ENCODE data around the gene AMOTL2. TPM values are rescaled to one million over a fixed set of nuclear protein-coding genes. Genes with fewer than 3 reads are reported as not detected.

The AMOTL2 gene
- total RNA-seq, 8 experiments from 2014 or later, result 20.7 to 57.9 (median 43.3) TPM

DNA sequence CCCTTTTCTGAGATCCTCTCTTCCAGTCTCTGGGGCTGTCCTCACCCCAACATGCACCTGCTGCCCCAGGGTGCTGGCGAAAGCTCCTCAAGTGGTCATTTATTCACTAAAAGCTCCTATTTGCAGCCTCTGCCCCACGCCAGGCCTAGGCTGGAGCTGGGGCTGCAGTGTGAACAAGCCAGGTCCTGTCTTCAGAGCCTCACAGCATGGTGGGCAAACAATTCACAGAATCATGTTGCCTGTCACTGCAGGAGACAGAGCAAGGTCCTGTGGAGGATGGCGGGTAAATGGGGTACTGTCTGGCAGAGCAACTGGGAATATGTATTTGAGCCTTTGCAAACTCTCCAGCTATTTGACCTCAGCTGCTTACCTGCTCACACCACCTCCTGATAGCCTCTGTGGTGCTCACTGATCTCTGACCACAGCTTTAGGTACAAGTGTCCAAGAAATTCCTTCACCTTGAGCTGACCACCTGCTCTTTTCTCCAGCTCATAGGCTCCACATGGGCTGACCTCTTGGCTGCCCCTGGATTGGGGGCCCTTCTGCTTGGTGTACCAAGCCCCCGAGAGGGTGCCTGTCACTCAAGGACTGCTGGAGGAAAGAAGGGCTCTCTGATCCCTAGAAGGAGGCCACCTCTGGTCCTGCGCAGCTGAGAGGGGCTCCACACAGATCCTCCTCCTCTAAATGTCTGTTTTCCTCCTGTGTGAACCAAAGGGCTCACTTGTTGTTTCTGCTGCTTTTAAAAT is 35.6 kb downstream of the AMOTL2 start:
- no peak for ATAC-seq (replicated peaks in 6 of 8)
- in situ Hi-C loops (cut with MboI; ENCODE audit: low pct_unique_long_range_greater_than_20kb in 2 of 9, low sequenced_read_pairs in 9 of 9, unreplicated experiment in 9 of 9), result no loop called here
- 40 to 100% (median 90%) methylated on average over 1 to 3 of the region's 5 CpGs; no CpG with 5 or more reads in 3 of the 10 experiments for WGBS, 10 experiments
- H3K4me1 ChIP-seq (replicated peaks in 1 of 2), result peaks cover 13% of the 10 kb centered on the region in 2 donors
- no peak overlapping the region for H3K4me3 ChIP-seq
- no peak overlapping the region for H3K27ac ChIP-seq

GRCh38 chr3:134338201-134338512 is 36.1 kb downstream of the AMOTL2 start:
- Histone ChIP-seq H3K27ac (no peak overlapping the region), H3K4me3 (no peak overlapping the region), H3K4me1 (replicated peaks in 1 of 2) (peaks cover 13 to 16% of the 10 kb centered on the region in 2 donors)
- no peak for ATAC-seq (replicated peaks in 6 of 8)
- WGBS, 10 experiments, result 100% methylated on average over 1 of the region's 2 CpGs; no CpG with 5 or more reads in 8 of the 10 experiments
- in situ Hi-C loops (cut with MboI; ENCODE audit: low pct_unique_long_range_greater_than_20kb in 2 of 9, low sequenced_read_pairs in 9 of 9, unreplicated experiment in 9 of 9), result no loop called here

DNA sequence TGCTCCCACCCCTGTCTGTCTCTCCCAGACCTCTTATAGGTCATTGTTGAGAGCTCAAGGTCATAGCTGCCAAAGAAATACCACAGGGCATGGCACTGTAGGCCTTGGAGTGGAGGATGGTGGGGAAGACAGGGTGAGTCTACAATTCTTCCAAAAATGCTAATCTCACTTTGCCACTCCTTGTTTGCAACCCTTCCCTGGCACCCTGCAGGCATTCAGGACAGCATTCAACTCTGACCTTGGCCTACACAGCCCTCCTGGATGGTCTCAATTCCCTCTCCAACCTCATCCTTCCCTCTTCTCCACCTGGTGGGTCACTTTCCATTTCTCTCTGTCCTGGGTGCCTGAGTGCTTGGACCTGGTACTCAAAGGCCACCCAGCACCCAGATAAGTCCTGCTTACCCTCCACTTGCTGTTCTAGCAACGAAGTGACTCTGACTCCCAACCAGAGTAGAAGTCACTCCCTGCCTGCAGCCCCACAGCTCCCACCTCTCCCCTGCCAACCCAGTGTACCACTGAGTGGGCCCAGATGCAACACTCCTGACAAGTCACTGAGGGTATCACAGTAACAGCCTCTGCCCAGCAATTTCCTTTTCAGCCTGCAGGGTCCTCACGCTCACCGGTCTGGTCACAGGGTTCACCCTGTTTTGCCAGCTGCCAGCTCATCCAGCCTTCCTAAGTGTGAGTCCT is 36.6 kb downstream of the AMOTL2 start:
- Histone ChIP-seq H3K27ac (no peak overlapping the region), H3K4me3 (no peak overlapping the region), H3K4me1 (replicated peaks in 1 of 2) (peaks cover 13 to 16% of the 10 kb centered on the region in 2 donors)
- in situ Hi-C loops (cut with MboI; ENCODE audit: low pct_unique_long_range_greater_than_20kb in 2 of 9, low sequenced_read_pairs in 9 of 9, unreplicated experiment in 9 of 9), result no loop called here
- 60 to 100% (median 71%) methylated on average over 1 to 3 of the region's 3 CpGs; no CpG with 5 or more reads in 7 of the 10 experiments for WGBS, 10 experiments
- ATAC-seq (replicated peaks in 6 of 8), result no peak

DNA sequence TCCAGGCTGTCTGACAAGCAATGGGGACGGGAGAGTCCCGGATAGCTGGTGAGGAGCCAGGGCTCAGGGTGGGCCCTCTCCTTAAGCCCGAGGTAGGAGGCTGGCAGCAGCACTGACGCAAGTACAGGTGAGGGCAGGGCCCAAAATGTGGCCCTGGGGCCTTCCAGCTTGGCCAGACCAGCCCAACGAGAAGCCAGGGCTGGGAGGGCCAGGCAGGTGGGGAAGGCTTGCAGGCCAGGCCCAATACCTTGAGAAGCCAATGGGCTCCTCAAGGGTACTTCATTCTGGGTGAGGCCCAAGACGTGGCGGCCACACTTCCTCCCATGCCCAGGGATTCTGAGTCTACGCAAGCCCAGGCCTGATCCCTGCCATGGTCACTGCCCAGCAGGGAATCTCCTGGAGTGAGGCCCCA is 37.2 kb downstream of the AMOTL2 start:
- Histone ChIP-seq H3K27ac (peak overlapping the region in 1 of 2 donors; percentile 49), H3K4me1 (replicated peaks in 1 of 2) (peaks cover 13 to 16% of the 10 kb centered on the region in 2 donors), H3K4me3 (no peak overlapping the region)
- no peak for ATAC-seq (replicated peaks in 6 of 8)
- 80 to 90% methylated on average over 1 to 2 of the region's 8 CpGs; no CpG with 5 or more reads in 8 of the 10 experiments for WGBS, 10 experiments
- in situ Hi-C loops (cut with MboI; ENCODE audit: low pct_unique_long_range_greater_than_20kb in 2 of 9, low sequenced_read_pairs in 9 of 9, unreplicated experiment in 9 of 9), result no loop called here

DNA sequence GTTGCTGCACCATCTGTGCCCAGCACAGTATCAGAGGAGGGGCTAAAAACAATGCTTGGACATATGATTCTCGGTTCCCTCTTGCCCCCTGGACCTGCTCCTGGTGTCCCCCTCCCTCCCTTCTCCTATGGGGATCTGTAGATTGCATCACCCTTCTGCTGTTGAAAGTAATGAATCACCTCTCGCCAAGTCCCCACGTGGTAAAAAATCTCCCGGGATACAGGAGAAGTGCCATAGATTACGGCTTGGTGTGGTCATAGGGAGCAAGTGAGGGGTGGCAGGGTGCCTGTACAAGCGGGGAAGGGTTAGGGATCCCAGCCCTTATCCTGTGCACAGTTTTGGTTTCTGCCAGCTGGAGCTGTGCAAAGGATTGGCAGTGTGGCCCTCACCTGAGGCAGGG is 37.7 kb downstream of the AMOTL2 start:
- ATAC-seq (replicated peaks in 6 of 8), result peak in 5 of 8 experiments; percentile 89 to 93 (median 92)
- peaks cover 13 to 16% of the 10 kb centered on the region in 2 donors for H3K4me1 ChIP-seq (replicated peaks in 1 of 2)
- no peak overlapping the region for H3K4me3 ChIP-seq
- in situ Hi-C loops (cut with MboI; ENCODE audit: low pct_unique_long_range_greater_than_20kb in 2 of 9, low sequenced_read_pairs in 9 of 9, unreplicated experiment in 9 of 9), result no loop called here
- WGBS, 10 experiments, result 33 to 60% (median 47%) methylated on average over 1 to 4 of the region's 6 CpGs; no CpG with 5 or more reads in 6 of the 10 experiments
- peak overlapping the region; percentile 57 to 66 for H3K27ac ChIP-seq

GRCh38 chr3:134334901-134335280 is 39.4 kb downstream of the AMOTL2 start:
- peak in 3 of 8 experiments; percentile 19 to 49 (median 43) for ATAC-seq (replicated peaks in 6 of 8)
- no peak overlapping the region for H3K27ac ChIP-seq
- 0 to 84% (median 62%) methylated on average over 1 to 2 of the region's 2 CpGs; no CpG with 5 or more reads in 2 of the 10 experiments for WGBS, 10 experiments
- in situ Hi-C loops (cut with MboI; ENCODE audit: low pct_unique_long_range_greater_than_20kb in 2 of 9, low sequenced_read_pairs in 9 of 9, unreplicated experiment in 9 of 9), result no loop called here
- H3K4me3 ChIP-seq, result no peak overlapping the region
- H3K4me1 ChIP-seq (replicated peaks in 1 of 2), result peaks cover 15 to 16% of the 10 kb centered on the region in 2 donors

DNA sequence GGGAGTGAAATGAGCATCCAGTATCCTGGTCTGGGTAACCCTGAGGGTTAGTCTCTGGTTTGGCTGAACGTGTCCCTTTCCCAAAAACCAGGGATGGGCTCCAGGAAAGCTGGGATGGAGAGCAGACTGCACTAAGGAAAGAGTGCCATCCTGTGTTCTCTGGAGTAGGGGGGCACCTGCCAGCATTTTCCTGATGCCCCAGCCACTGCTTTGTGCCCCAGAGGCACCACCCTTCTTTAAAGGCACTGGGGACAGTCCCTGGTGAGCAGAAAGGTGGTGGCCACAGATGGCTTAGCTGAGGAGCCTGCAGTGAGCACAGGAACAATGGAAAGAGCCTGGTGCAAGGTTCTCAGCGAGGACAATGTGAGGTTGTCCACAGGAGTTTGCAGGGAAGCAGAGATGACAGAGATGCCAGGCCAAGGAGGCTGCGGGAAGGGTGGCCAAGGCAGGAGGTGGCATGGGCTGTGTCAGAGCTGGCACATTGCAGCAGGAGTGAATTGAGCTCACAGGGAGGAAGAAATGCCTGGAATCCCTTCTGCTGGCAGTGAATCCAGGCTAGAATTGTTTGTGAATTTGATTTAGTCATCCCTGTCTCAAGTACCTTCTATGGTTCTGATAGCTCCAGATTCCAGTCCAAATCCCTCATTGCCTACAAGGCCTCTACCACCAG is 39.9 kb downstream of the AMOTL2 start:
- 29 to 100% (median 80%) methylated on average over 1 to 2 of the region's 3 CpGs; no CpG with 5 or more reads in 3 of the 10 experiments for WGBS, 10 experiments
- ATAC-seq (replicated peaks in 6 of 8), result no peak
- no peak overlapping the region for H3K4me3 ChIP-seq
- no peak overlapping the region for H3K27ac ChIP-seq
- H3K4me1 ChIP-seq (replicated peaks in 1 of 2), result peaks cover 15 to 16% of the 10 kb centered on the region in 2 donors
- in situ Hi-C loops (cut with MboI; ENCODE audit: low pct_unique_long_range_greater_than_20kb in 2 of 9, low sequenced_read_pairs in 9 of 9, unreplicated experiment in 9 of 9), result no loop called here

GRCh38 chr3:134333522-134334181 is 40.6 kb downstream of the AMOTL2 start:
- H3K4me1 ChIP-seq (replicated peaks in 1 of 2), result peaks cover 15 to 16% of the 10 kb centered on the region in 2 donors
- WGBS, 10 experiments, result 17 to 82% (median 58%) methylated on average over 1 to 6 of the region's 10 CpGs
- ATAC-seq (replicated peaks in 6 of 8), result peak in 6 of 8 experiments; percentile 7 to 34 (median 24)

DNA sequence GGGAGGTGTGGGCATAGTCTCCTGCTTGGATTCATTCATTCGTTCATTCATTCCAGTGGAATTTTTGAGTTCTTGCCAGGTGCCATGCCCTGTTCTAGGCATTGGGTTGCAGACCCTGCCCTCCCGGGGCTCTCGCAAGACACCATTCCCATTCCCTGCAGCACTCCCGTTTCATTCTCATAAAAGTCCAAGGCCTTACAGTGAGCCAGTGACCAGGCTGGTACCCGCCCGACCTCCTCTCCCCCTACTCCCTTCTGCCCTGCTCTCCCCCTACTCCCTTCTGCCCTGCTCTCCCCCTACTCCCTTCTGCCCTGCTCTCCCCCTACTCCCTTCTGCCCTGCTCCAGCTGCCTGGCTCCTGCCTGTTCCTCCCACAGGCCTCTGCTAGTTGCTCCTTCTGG is 41.9 kb downstream of the AMOTL2 start:
- ATAC-seq (replicated peaks in 6 of 8), result no peak

More at GRCh38 chr3:134333522-134334181, 40.6 kb downstream of the AMOTL2 start:
- no peak overlapping the region for H3K4me3 ChIP-seq
- H3K27ac ChIP-seq, result no peak overlapping the region
- in situ Hi-C loops (cut with MboI; ENCODE audit: low pct_unique_long_range_greater_than_20kb in 2 of 9, low sequenced_read_pairs in 9 of 9, unreplicated experiment in 9 of 9), result no loop called here

DNA sequence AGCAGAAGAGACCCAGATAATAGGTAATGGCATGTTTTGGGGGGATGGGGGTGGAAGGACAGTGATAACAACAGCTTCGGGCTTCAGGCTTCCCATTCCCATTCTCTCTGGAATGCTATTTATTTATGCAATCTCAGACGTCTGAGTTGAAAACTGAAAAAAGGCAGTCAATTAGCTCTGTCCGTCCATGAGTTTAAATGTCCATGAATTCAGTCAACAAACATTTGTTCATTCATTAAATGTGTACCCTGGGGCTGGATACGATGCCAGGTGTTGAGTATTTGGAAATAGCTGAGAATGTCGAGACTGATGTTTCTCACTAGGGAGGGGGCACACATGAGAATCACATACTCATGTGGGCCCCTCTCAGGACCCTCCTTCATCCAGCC is 42.4 kb downstream of the AMOTL2 start:
- ATAC-seq (replicated peaks in 6 of 8), result peak in 1 of 8 experiments; percentile 8
- H3K4me3 ChIP-seq, result no peak overlapping the region
- in situ Hi-C loops (cut with MboI; ENCODE audit: low pct_unique_long_range_greater_than_20kb in 2 of 9, low sequenced_read_pairs in 9 of 9, unreplicated experiment in 9 of 9), result no loop called here
- peaks cover 11 to 12% of the 10 kb centered on the region in 2 donors for H3K4me1 ChIP-seq (replicated peaks in 1 of 2)
- 6 to 100% (median 43%) methylated on average over 1 to 5 of the region's 5 CpGs; no CpG with 5 or more reads in 4 of the 10 experiments for WGBS, 10 experiments
- H3K27ac ChIP-seq, result no peak overlapping the region

More for the DNA sequence above, 41.9 kb downstream of the AMOTL2 start:
- Histone ChIP-seq H3K4me1 (replicated peaks in 1 of 2) (peaks cover 15 to 16% of the 10 kb centered on the region in 2 donors), H3K4me3 (no peak overlapping the region), H3K27ac (no peak overlapping the region)
- in situ Hi-C loops (cut with MboI; ENCODE audit: low pct_unique_long_range_greater_than_20kb in 2 of 9, low sequenced_read_pairs in 9 of 9, unreplicated experiment in 9 of 9), result no loop called here
- WGBS, 10 experiments, result 0 to 100% (median 55%) methylated on average over 1 to 2 of the region's 6 CpGs; no CpG with 5 or more reads in 6 of the 10 experiments

DNA sequence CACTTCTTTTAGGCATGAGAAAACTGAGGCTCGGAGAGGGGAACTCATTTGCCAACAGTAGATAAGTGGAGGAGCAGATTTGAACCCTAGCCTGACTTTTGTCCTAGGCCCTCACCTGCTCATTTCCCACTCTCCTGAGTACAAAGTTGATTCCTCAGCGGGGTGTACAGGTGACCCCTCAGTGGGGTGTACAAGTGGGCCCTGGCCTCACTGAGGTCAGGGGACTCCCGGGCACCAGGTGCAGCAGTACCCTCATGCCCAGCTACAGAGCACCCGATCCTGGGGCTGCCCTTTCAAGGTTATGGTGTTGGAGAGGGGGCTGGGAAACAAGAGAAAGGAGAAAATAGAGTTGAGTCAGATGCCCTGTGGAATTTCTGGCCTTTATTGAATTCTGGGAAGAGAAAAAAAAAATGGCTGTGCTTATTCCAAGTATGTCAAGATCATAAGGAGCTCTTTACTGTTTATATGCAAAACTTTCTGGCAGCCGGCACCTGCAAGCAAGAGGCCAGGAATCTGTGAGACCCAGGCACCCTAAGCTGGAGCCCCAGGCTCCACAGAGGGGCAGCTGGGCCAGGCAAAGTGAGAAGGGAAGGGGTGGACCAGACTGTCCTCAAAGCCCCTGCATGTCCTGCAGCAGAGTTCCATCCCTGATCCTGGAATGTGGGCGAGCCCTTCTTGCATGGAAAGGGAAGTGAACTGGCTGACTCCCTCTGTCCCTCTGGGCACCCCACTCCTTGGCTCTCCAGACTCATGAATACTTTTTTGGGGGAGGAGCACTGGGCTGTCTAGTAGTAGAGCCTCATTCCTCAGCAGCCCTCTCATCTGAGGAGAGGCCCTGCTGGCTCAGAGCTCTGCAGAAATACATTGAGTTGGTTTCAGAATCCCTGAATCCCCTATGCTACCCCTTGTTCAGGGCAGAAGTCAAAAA is 43.1 kb downstream of the AMOTL2 start:
- ATAC-seq (replicated peaks in 6 of 8), result peak in 6 of 8 experiments; percentile 2 to 72 (median 43)
- H3K27ac ChIP-seq, result no peak overlapping the region
- in situ Hi-C loops (cut with MboI; ENCODE audit: low pct_unique_long_range_greater_than_20kb in 2 of 9, low sequenced_read_pairs in 9 of 9, unreplicated experiment in 9 of 9), result no loop called here

DNA sequence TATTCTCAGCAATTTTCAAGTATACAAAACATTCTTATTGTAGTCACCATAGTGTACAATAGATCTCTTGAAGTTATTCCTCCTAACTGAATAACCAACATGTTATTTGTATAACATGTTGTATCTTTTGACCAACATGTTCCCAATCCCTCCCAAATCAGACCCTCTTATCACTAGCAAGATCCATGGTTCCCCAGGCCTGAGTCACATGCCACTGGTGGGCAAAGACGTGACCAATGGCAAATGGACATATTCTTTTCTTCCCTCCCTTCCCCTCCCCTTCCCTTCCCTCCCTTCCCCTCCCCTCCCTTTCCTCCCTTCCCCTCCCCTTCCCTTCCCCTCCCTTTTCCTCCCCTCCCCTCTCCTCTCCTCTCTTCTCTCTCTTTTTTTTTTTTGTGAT is 45.4 kb downstream of the AMOTL2 start:
- no peak overlapping the region for H3K4me3 ChIP-seq
- WGBS, 10 experiments, result no CpG with 5 or more reads among the region's 1 CpG
- peaks cover 2 to 4% of the 10 kb centered on the region in 2 donors for H3K4me1 ChIP-seq (replicated peaks in 1 of 2)
- no peak overlapping the region for H3K27ac ChIP-seq
- in situ Hi-C loops (cut with MboI; ENCODE audit: low pct_unique_long_range_greater_than_20kb in 2 of 9, low sequenced_read_pairs in 9 of 9, unreplicated experiment in 9 of 9), result no loop called here
- no peak for ATAC-seq (replicated peaks in 6 of 8)

More for the DNA sequence above, 43.1 kb downstream of the AMOTL2 start:
- WGBS, 10 experiments, result 0 to 94% (median 84%) methylated on average over 1 to 3 of the region's 6 CpGs; no CpG with 5 or more reads in 4 of the 10 experiments
- Histone ChIP-seq H3K4me3 (no peak overlapping the region), H3K4me1 (replicated peaks in 1 of 2) (peaks cover 5 to 6% of the 10 kb centered on the region in 2 donors)

Measured in motor neuron (in vitro differentiated cells).